ENCODE data around the gene CFAP77. TPM values are rescaled to one million over a fixed set of nuclear protein-coding genes. Genes with fewer than 3 reads are reported as not detected.

CFAP77 gene
- total RNA-seq, 4 donors from 2014 or later = 0.44 TPM; not detected in 3

DNA sequence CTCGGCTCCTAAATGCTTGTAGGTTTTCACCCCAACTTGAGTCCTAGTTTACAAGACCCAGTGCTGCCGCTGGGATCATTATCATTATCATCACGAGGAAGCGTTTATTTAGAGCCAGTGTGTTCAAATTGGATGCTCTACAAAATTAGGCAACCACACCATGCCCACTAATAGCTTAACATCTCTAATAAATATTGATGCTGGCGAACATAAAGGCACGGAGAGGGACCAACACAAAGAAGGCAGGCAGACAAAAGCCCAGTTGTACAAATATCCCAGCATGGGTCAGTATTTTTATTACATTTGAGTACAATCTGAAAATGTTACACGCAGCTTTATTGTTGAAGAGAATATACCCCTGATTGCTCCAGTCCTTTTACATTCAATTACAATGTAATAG is 4.7 kb downstream of the CFAP77 start:
- Histone ChIP-seq H3K27ac (no peak overlapping the region), H3K4me1 (peaks cover 10 to 20% of the 10 kb centered on the region in 2 donors), H3K36me3 (no peaks in the 10 kb centered on the region), H3K9me3 (no peaks in the 10 kb centered on the region), H3K4me3 (replicated peaks in 1 of 3) (no peak overlapping the region), H3K27me3 (peaks cover 9% of the 10 kb centered on the region)
- 59 to 63% methylated on average over 7 of the region's 7 CpGs for WGBS, 2 donors
- intact Hi-C loops (cut with DNase I) = loop anchor here (10.0 kb wide), 1 partner anchor 380 kb away; no protein-coding TSS in a partner anchor
- DNase-seq = no peak
- TF ChIP-seq, protein P1, sequence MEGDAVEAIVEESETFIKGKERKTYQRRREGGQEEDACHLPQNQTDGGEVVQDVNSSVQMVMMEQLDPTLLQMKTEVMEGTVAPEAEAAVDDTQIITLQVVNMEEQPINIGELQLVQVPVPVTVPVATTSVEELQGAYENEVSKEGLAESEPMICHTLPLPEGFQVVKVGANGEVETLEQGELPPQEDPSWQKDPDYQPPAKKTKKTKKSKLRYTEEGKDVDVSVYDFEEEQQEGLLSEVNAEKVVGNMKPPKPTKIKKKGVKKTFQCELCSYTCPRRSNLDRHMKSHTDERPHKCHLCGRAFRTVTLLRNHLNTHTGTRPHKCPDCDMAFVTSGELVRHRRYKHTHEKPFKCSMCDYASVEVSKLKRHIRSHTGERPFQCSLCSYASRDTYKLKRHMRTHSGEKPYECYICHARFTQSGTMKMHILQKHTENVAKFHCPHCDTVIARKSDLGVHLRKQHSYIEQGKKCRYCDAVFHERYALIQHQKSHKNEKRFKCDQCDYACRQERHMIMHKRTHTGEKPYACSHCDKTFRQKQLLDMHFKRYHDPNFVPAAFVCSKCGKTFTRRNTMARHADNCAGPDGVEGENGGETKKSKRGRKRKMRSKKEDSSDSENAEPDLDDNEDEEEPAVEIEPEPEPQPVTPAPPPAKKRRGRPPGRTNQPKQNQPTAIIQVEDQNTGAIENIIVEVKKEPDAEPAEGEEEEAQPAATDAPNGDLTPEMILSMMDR (IDR thresholded peaks at IDR 0.05) = no peak
- TF ChIP-seq POLR2A (IDR thresholded peaks at IDR 0.05) = no peak

DNA sequence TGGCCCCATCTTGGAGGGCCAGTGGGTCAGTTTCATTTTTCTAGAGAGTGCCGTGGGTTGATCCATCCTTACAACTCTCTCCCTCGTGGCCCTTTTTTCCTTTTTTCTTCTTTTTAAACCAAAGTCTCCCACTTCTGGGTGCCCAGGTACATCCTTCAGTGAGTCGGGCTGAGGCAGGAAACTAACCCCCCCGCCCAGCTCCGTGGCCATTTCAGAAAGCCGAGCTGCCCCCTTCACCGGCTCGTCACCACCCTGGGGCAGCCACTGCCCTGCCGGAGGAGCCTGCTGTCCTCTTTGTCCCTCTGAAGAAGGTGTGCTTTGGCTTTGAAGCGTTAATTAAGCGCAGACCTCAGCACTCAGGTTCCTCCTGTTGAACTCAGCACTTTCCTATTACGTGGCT is 5.2 kb downstream of the CFAP77 start:
- peaks cover 9% of the 10 kb centered on the region for H3K27me3 ChIP-seq
- H3K4me3 ChIP-seq (replicated peaks in 1 of 3) = no peak overlapping the region
- TF ChIP-seq, protein P1 (IDR thresholded peaks at IDR 0.05) = no peak
- TF ChIP-seq POLR2A (IDR thresholded peaks at IDR 0.05) = no peak
- H3K4me1 ChIP-seq = peaks cover 10 to 15% of the 10 kb centered on the region in 2 donors
- WGBS, 2 donors = 31 to 37% methylated on average over 12 of the region's 12 CpGs
- no peaks in the 10 kb centered on the region for H3K36me3 ChIP-seq
- no peaks in the 10 kb centered on the region for H3K9me3 ChIP-seq
- H3K27ac ChIP-seq = no peak overlapping the region
- intact Hi-C loops (cut with DNase I) = loop anchor here (10.0 kb wide), 1 partner anchor 380 kb away; no protein-coding TSS in a partner anchor
- DNase-seq = no peak

DNA sequence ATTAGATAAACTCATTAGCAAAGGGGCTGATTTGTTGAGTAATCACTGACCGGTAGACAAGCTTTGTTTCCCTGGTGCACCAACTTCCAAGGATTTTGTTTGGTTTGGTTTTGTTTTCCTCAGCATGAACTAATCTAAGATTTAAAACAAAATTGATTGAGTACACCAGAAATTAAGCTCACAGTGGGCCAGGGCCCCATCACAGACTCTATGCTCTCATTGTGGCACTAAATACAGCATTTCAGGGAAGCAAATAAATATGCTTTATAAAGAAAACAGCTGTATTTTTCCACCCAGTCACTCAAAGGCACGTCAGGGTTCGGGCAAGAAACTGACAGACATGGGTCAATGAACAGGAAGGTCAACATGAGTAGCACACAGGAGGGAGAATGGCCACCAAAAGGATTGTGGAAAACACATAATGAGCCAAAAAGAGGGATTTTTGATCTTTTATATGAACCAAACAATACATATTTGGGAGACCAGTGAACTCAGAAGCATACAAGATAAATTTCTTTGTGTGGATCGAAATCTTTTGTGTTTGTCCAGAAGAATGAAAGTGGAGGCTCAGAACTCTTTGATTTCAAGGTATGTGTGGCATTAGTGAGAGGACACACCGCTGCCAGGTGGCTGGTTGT is 8.8 kb downstream of the CFAP77 start:
- Histone ChIP-seq H3K27ac (no peak overlapping the region), H3K27me3 (no peaks in the 10 kb centered on the region), H3K9me3 (no peaks in the 10 kb centered on the region), H3K36me3 (no peaks in the 10 kb centered on the region), H3K4me3 (replicated peaks in 1 of 3) (no peak overlapping the region), H3K4me1 (no peaks in the 10 kb centered on the region)
- intact Hi-C loops (cut with DNase I) = loop anchor here (10.0 kb wide), 1 partner anchor 376 kb away; no protein-coding TSS in a partner anchor
- WGBS, 2 donors = 58 to 60% methylated on average over 5 of the region's 5 CpGs
- TF ChIP-seq, protein P1 (IDR thresholded peaks at IDR 0.05) = no peak
- no peak for TF ChIP-seq POLR2A (IDR thresholded peaks at IDR 0.05)
- DNase-seq = no peak

DNA sequence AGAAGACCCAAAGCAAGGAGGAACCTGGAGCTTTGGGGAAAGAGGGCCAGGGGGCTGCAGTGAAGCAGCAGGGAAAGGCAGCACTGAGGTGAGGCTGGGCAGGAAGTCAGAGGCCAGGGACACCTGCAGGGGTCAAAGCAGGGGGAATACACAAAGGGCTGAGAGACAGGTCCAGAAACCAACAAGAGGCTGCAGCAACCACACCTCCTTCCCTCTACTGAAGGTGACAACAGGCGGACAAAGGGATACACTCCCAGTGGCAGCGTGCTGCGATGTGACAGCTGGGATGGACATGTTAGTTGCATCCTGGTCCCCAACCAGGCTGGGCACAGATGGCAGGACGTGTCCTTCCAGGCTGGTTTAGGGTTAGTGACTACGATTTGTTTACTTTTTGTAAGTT is 12.6 kb downstream of the CFAP77 start:
- TF ChIP-seq POLR2A (IDR thresholded peaks at IDR 0.05) = no peak
- TF ChIP-seq, protein P1 (IDR thresholded peaks at IDR 0.05) = no peak
- Histone ChIP-seq H3K27ac (no peak overlapping the region), H3K9me3 (no peaks in the 10 kb centered on the region), H3K27me3 (no peaks in the 10 kb centered on the region), H3K4me3 (replicated peaks in 1 of 3) (no peak overlapping the region), H3K4me1 (no peaks in the 10 kb centered on the region), H3K36me3 (no peaks in the 10 kb centered on the region)
- WGBS, 2 donors = 52 to 56% methylated on average over 5 of the region's 5 CpGs
- intact Hi-C loops (cut with DNase I) = no loop called here
- no peak for DNase-seq

DNA sequence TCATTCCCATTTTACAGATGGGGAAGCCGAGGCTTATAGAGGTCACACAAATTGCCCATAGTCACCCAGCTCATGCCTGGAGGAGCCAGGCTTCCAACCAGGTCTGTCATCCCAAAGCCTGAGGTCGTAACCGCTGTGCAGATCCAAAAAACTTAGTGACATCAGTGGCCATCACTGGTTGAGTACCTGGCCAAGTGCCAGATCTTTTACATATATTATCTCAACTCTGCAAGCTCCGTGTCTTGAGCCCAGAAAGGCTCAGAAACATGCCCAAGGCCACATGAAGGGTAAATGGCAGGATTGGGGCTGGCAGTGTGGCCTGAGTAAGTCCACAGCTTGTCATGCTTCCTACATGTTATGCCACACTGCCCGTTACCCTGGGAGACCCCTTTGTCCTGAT is 13.5 kb downstream of the CFAP77 start:
- no peak for DNase-seq
- TF ChIP-seq POLR2A (IDR thresholded peaks at IDR 0.05) = no peak
- TF ChIP-seq, protein P1 (IDR thresholded peaks at IDR 0.05) = no peak
- Histone ChIP-seq H3K36me3 (no peaks in the 10 kb centered on the region), H3K27me3 (no peaks in the 10 kb centered on the region), H3K4me1 (no peaks in the 10 kb centered on the region), H3K9me3 (no peaks in the 10 kb centered on the region), H3K4me3 (replicated peaks in 1 of 3) (no peak overlapping the region), H3K27ac (no peak overlapping the region)
- intact Hi-C loops (cut with DNase I) = no loop called here
- 78 to 87% methylated on average over 5 of the region's 5 CpGs for WGBS, 2 donors
